ENCODE measurements around the gene MS4A12.
"Not testable (repeated sequence)": the region's sequence is repeated elsewhere in the genome, so short reads cannot be mapped to it uniquely, and the experiment has no call there.

Gene MS4A12, protein sequence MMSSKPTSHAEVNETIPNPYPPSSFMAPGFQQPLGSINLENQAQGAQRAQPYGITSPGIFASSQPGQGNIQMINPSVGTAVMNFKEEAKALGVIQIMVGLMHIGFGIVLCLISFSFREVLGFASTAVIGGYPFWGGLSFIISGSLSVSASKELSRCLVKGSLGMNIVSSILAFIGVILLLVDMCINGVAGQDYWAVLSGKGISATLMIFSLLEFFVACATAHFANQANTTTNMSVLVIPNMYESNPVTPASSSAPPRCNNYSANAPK

DNA sequence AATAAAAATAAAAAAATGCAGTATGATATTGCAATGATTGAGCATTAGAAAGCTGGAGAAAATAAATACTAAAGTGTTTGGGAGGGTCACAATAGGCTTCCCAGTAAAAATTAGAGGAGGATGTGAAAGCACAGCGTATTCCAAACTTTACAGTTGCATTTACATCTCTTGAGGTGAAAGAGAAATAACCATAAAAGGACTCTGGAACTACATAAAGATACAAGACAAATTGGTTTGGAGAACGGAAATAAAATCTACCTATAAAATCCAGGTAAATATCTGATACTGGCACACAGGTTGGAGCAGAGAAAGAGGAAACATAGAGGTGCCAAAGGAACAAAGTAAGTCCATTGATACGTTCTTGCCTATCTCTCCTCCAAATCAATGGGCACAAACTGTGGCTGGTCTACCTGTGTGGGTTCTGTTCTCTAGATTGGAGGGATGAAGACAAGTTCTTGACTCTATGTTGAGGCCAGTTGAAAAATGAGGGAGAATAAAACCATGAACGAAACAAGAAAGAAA lies at the start of gene MS4A12:
Gene MS4A12, plus strand, starts transcription at position 291 of the 522 bp plus-strand sequence. CDS start 4,541 bp downstream, outside the sequence.
- no peak within 1 kb of the TSS for H3K4me3 ChIP-seq (ENCODE audit: low read depth, low read length)
- no peak for DNase-seq (ENCODE audit: low read depth)

DNA sequence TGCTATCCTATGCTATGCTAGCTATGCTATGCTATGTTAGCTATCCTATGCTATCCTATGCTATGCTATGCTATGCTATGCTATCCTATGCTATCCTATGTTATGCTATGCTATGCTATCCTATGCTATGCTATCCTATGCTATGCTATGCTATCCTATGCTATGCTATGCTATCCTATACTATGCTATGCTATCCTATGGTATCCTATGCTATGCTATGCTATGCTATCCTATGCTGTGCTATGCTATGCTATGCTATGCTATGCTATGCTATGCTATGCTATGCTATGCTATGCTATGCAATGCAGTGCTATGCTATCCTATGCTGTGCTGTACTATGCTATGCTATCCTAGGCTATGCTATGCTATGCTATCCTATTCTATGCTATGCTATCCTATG lies 45.5 kb upstream of the MS4A12 start:
- no peak overlapping the region for H3K4me3 ChIP-seq (ENCODE audit: low read depth, low read length)

DNA sequence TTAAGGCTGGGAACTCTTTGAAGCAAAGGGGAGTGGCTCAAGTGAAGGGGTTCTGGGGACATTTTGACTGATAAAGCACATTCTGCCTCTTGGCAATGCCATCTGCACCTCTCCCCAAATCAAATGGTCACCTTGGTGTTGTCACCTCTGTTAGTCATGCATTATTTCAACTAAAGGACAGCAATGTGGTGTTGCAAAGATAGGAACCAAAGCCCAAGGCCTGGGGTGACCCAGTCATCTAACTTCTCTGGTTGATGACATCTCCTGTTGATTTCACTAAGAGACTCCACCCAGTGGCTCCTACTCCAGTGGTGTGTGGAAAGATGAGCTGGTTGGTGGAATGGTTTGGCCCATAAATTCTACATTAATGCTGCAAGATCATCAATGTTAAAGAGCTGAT lies 44.7 kb upstream of the MS4A12 start:
- DNase-seq (ENCODE audit: low read depth) = no peak

More for the DNA sequence above, 45.5 kb upstream of the MS4A12 start:
- DNase-seq (ENCODE audit: low read depth) = no peak

DNA sequence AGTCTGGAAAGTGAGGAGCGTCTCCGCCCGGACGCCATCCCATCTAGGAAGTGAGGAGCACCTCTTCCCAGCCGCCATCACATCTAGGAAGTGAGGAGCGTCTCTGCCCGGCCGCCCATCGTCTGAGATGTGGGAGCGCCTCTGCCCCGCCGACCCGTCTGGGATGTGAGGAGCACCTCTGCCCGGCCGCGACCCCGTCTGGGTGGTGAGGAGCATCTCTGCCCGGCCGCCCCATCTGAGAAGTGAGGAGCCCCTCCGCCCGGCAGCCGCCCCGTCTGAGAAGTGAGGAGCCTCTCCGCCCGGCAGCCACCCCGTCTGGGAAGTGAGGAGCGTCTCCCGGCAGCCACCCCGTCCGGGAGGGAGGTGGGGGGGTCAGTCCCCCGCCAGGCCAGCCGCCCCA lies 41.4 kb upstream of the MS4A12 start:
- H3K4me3 ChIP-seq (ENCODE audit: low read depth, low read length); DNase-seq (ENCODE audit: low read depth): not testable (repeated sequence)

More for the DNA sequence above, 44.7 kb upstream of the MS4A12 start:
- H3K4me3 ChIP-seq (ENCODE audit: low read depth, low read length) = no peak overlapping the region

DNA sequence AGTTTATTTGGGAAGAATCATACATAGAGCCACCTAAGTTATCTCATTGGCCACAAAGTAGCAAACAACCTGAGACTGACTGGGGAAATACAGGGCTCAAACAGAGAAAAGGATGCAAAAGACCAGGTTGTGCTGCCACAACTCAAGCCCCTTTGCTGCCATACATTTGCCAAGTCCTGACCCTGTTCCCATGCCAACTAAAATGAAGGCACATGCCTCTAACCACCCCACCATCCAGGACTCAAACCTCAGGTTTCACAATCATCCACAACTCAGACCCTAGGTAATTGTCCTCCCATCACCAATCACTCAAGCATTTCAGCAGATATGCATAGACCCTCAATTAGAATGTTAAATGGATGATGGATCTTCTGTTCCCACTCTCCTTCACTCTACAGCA lies 38.4 kb upstream of the MS4A12 start:
- no peak overlapping the region for H3K4me3 ChIP-seq (ENCODE audit: low read depth, low read length)

DNA sequence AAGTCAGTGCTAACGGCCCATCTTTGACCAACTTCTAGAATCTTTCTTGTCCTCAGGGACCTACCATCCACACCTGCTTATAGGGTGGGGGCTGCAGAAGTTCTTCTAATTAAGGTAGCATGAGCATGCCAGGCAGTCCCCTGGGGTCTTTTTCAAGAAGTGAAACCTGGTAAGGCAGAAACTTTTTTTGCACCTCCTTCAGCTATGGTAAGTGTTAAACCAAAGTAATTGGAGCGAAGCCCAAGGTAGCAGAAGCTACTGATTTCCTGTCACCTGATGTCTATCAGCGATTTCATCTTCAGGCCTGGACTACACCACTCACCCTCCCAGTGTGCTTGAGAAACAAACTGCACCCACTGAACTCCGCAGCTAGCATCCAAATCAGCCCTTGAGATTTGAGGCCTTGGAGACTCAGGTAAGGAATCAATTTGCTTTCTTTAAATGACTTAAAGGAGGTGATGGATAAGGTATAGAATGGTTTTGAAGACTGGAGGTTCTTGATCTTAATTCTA lies 37.0 kb upstream of the MS4A12 start, which contains the start of gene MS4A1:
Gene MS4A1, plus strand, starts transcription at position 317 of the 512 bp plus-strand sequence. CDS start 6,528 bp downstream, outside the sequence.
- no peak within 1 kb of the TSS for H3K4me3 ChIP-seq (ENCODE audit: low read depth, low read length)
- DNase-seq (ENCODE audit: low read depth) = no peak

More for the DNA sequence above, 38.4 kb upstream of the MS4A12 start:
- DNase-seq (ENCODE audit: low read depth) = no peak

DNA sequence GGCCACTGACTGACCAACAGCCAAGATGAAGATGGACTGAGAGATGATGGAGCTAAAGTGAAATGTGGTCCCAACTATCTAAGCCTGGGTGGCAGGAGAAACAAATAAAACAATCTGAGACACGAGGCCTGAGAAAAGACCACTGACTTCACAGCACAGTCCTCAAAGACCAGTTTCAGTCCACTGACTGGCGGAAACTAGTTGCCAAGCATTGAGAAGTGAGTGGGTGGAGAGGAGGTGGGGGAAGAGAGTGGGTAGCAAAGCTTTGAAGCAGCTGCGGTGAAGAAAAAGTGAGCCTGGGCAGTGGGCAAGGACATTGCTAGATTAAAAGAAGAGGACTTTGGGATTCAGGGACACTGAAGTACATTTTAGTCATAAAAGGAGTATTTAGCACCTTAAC lies 35.0 kb upstream of the MS4A12 start:
- DNase-seq (ENCODE audit: low read depth) = no peak
- no peak overlapping the region for H3K4me3 ChIP-seq (ENCODE audit: low read depth, low read length)

DNA sequence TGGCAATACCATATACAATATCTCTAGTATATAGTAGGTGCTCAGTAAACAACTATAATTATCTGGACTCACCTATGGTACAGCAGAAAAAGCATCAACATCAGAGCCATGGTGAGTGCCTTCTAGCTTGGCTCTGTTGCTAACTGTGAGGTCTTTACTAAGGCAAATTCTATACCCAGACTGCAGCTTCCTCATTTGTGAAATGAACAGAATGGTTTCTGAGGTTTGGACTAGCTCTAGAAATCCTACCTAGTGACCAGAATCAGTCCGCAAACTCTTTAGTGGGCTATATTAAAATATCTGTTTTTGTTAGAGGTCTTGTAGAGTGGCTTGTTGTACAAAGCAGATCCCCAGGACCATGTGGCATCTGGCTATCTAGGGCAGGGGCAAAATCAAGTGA lies 33.2 kb upstream of the MS4A12 start:
- H3K4me3 ChIP-seq (ENCODE audit: low read depth, low read length) = no peak overlapping the region
- DNase-seq (ENCODE audit: low read depth) = no peak

DNA sequence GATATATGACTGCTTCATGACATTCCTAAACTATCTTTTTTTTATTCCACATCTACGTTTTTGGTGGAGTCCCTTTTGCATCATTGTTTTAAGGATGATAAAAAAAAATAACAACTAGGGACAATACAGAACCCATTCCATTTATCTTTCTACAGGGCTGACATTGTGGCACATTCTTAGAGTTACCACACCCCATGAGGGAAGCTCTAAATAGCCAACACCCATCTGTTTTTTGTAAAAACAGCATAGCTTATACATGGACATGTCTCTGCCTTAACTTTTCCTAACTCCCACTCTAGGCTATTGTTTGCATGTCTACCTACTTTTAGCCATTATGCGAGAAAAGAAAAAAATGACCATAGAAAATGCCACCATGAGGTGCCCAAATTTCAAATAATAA lies 23.7 kb upstream of the MS4A12 start:
- no peak overlapping the region for H3K4me3 ChIP-seq (ENCODE audit: low read depth, low read length)
- DNase-seq (ENCODE audit: low read depth) = no peak

DNA sequence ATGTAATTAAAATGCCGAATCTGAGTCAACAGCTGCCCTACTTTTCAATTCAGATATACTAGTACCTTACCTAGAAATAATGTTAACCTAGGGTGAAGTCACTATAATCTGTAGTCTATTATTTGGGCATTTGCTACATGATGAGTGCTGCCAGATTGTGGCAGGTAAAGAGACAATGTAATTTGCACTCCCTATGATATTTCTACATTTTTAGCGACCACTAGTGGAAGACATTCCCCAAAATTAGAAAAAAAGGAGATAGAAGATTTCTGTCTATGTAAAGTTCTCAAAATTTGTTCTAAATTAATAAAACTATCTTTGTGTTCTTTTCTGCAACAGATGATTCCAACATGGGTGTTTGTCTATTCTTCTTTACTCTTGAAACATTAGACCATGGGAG lies 22.9 kb upstream of the MS4A12 start:
- H3K4me3 ChIP-seq (ENCODE audit: low read depth, low read length) = no peak overlapping the region
- DNase-seq (ENCODE audit: low read depth) = no peak

DNA sequence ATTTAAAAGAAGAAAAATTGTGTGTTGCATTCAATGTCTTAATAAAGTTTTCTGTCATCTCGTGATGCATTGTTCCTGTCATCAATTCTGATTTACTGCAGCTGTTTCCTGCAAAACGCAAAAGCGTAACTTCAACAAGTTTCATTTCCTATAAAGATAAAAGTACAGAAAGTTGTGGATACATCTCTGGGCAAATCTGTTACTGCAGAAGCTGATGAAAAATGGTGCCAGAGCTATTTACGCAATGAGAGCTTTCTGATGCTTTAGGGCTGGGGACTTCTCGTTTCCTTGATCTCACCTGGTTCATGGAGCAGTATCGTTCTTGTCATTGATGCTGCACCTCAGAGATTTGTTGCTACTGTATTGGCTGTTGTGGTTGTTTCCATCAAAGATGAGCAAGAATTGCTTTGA lies 15.5 kb upstream of the MS4A12 start:
- H3K4me3 ChIP-seq (ENCODE audit: low read depth, low read length) = no peak overlapping the region
- DNase-seq (ENCODE audit: low read depth) = no peak

DNA sequence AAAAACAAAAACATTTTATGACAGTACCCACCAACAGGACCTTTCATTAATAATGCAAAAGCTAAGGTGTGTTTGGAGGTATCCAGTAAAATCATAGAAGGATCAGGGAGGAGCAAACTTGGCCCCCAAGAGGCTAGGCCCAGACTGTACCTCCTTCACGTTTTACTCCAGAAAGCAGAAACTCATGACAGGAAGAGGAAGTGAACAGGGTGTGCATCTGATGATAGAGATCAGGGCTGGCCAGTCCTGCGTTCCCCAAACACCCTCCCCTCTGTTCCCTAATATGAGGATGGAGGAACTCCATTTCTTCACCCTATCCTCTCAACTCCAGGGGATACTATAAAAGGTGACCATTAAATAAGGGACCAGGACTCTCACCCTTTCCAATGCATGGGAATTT lies 10.2 kb upstream of the MS4A12 start:
- H3K4me3 ChIP-seq (ENCODE audit: low read depth, low read length) = no peak overlapping the region
- no peak for DNase-seq (ENCODE audit: low read depth)

DNA sequence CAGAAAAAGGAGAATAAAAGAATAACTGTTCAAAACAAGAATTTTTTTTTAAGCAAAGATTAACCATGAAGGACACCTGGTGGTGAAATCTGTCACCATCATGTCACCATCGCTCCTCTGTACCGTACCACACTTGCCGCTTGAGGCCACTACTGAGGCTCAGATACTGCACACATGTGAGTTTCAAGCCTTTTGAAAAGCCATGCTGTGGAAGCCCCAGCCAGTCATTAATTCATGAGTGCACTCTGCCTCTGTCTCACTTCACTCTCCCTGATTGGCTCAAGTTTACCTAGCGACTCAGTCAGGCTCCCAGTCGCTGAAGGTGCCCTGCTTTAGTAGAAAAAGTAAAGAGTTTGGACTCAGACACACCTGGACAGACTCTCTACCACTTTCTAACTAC lies 6.6 kb upstream of the MS4A12 start:
- H3K4me3 ChIP-seq (ENCODE audit: low read depth, low read length) = no peak overlapping the region
- DNase-seq (ENCODE audit: low read depth) = no peak

DNA sequence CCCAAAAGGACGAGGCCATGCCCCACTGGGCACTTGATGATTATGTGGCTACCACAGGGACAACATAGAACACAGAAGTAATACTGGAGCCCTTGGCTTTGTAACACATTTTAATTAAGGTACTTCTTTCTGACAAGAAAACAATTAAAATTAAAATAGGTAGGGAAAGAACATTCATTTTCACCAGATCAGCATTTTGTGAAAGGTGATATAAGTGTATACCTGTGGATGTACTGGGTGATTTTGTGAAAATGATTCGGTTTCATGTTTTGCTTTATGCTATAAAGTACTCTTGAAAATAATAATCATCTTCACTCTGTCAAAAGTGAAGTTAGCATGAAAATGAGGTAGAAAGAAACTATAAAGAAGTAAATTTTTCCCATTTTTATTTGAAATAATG lies 876 bp downstream of the MS4A12 start:
- no peak overlapping the region for H3K4me3 ChIP-seq (ENCODE audit: low read depth, low read length)
- no peak for DNase-seq (ENCODE audit: low read depth)

DNA sequence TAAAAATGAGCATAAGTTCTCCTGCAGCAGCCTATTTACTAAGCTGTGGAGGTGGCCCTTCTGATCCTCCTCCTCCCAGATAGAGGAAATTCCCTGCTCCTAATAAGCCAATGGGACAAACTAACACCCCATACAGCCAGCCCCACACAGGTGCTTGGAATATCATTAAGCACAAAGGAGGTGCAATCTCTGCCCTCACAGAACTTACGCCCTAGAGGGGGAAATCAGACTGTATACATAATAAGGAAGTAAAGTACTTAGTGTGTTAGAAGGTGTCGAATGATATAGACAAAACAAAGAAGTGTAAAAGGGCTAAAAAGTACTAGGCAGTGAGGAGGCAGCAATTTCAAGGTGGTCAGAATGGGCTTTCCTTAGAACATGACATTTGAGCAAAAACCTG lies 5.8 kb downstream of the MS4A12 start:
- H3K4me3 ChIP-seq (ENCODE audit: low read depth, low read length) = no peak overlapping the region
- DNase-seq (ENCODE audit: low read depth) = no peak

DNA sequence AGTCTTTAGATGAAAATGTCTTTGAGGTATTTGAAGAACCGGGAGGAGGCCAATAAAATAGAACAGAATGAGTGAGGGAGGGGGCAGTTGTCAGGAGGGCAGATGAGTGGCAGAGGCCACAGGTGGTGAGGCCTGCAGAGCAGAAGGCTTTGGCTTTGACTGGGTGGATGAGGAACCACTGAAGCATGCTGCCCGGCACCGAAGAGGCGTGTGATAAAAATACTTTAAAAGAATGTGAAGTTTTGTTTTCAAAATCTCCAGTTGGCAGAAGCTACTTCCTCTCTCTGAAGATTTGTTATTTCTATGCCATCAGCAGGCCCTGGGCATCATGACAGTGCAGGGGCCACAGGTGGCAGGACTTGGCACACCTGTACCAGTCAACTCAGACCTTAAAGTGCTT lies 6.3 kb downstream of the MS4A12 start:
- no peak overlapping the region for H3K4me3 ChIP-seq (ENCODE audit: low read depth, low read length)
- DNase-seq (ENCODE audit: low read depth) = no peak

DNA sequence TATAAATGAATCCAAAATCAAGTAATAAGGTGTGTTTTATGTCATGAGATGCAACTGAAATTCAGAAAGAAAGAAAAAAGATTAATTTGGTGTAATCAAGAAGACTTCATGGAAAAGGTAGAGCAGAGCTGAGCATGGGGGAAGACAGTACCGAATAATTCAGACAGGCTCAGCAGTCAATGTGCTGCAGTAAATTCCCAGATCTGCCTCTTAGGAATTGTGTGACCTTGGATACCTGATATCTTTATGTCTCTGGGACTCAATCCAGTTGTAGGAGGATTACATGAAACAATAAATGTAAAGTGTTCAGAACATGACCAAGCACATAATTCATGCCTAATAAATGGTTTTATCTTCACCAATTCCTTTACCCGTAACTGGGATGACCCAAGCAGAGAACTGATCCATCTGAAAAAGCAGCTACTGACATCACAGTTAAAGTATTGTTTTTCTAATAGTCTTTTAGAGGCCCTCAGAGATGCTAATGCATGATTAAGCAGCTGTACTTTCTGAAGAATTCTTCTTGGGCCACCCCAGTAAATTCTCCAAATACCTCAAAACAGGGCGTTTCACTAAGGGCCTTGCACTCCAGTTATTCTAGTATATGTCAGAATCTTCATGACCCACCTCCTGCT lies 7.8 kb downstream of the MS4A12 start:
- no peak overlapping the region for H3K4me3 ChIP-seq (ENCODE audit: low read depth, low read length)
- no peak for DNase-seq (ENCODE audit: low read depth)

DNA sequence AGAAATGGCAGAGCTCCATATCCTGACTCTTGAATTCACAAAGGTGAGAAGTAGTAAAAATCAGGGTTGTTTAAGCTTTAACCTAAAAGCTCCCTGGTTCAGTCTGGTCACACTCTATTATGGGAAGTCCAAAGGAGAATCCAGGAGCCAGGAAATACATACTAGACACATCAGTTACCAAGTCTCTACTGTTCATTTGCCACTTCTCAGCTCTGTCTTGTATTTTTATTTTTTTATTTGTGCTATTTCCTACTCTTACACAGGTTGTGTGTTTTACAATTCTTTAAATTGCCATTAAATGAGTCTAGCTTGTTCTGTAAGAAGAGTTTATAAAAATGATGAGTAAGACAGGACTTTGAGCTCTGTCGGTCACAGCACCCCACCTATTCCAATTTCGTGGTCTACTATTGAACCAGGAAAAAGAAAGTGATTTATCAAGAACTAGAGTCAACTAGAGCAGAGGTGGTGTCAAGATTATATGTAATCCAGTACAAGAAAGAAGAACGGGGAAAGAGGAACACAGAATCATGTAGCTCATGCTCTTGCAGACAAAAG lies 9.7 kb downstream of the MS4A12 start:
- no peak overlapping the region for H3K4me3 ChIP-seq (ENCODE audit: low read depth, low read length)
- DNase-seq (ENCODE audit: low read depth) = no peak

DNA sequence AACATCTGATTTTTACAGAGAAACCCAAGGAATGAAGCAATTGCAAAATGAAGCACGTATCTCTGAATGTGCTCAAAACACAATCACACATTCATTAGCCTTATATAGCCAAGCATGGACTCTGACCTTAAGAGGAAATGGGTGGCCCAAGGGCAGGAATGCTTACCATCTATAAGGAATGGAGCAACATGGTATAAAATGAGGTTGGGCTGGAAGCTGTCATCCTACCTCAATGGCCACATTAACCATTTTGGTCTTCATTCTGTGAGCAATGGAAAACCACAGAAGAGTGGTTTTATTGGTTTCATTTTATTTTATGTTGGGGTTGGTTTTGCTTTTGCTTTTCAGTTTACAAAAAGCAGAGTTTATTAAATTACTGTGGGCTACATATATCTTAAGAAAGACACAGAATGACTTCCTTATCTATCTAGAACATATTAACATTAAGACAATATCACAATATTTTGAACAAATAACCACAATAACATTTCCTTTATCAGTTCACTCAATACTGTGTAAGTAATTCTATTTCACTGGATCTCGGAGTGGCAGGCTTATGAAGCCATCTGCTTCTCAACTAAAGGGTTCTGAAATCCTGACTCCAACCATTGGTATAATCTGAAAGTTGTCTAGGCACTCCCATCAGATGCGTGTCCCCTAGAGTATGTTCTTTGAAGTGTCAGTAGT lies 11.8 kb downstream of the MS4A12 start:
- DNase-seq (ENCODE audit: low read depth) = no peak
- H3K4me3 ChIP-seq (ENCODE audit: low read depth, low read length) = no peak overlapping the region

DNA sequence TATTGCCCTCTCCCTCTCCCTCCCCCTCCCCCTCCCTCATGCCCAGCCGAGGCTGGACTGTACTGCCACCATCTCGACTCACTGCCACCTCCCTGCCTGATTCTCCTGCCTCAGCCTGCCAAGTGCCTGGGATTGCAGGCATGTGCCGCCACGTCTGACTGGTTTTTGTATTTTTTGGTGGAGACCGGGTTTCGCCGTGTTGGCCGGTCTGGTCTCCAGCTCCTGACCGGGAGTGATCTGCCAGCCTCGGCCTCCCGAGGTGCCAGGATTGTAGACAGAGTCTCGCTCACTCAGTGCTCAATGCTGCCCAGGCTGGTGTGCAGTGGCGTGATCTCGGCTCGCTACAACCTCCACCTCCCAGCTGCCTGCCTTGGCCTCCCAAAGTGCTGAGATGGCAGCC lies 17.0 kb downstream of the MS4A12 start:
- DNase-seq (ENCODE audit: low read depth); H3K4me3 ChIP-seq (ENCODE audit: low read depth, low read length): not testable (repeated sequence)

Measured in skeletal muscle cell (primary cell).